Spleen (tissue), 7 donors: ENCODE results near the gene ZNF333.

Experiments used
- POLR2AphosphoS5 ChIP-seq, 3 donors: sonication (generic); formaldehyde crosslinking; IDR thresholded peaks; one replicate each; pipeline ENCODE4 v1.5.1; 2017; ENCODE audit warnings: antibody characterized with exemption in 3 of 3
- TF ChIP-seq, protein P1 (sequence below), 11 experiments: fragments of 200-600 bp in 7 of 11; fragments of 450-650 bp in 4 of 11; sonication (generic) in 4 of 11; IDR thresholded peaks in 8 of 11; conservative IDR thresholded peaks in 3 of 11; 1 replicate in 7 of 11; 2 replicates in 4 of 11; pipeline versions ENCODE4 v1.4.0 to v1.8.0; 2016 to 2021; ENCODE audit warnings: antibody characterized with exemption in 11 of 11, inconsistent platforms in 4 of 11, mild to moderate bottlenecking in 1 of 11
- donor health status: DM: no; HTN: no; CAD: no; lungs with moderate emphysema.
- donor health status: DM: no; HTN: no; CAD: no.
- donor health status: DM: no; HTN: no; CAD: no.

DNA sequence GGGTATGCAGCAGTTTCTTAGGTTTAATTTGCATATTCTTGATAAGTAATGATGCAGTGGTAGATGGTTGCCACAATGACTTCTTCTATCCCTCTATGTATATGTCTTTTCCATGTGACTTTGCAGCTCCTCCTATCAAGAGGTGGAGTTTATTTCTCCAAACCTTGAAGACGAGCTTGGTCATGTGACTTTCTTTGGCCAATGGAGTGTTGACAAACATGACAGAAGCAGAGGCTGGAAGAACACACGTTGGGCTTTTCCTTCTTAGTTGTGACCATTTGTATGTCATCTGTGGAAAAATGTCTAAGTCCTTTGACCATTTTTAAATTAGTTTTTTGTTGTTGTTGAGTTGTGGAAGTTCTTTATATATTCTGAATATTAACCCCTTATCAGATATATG, 32.3 kb downstream of the ZNF333 start:
- TF ChIP-seq, protein P1, sequence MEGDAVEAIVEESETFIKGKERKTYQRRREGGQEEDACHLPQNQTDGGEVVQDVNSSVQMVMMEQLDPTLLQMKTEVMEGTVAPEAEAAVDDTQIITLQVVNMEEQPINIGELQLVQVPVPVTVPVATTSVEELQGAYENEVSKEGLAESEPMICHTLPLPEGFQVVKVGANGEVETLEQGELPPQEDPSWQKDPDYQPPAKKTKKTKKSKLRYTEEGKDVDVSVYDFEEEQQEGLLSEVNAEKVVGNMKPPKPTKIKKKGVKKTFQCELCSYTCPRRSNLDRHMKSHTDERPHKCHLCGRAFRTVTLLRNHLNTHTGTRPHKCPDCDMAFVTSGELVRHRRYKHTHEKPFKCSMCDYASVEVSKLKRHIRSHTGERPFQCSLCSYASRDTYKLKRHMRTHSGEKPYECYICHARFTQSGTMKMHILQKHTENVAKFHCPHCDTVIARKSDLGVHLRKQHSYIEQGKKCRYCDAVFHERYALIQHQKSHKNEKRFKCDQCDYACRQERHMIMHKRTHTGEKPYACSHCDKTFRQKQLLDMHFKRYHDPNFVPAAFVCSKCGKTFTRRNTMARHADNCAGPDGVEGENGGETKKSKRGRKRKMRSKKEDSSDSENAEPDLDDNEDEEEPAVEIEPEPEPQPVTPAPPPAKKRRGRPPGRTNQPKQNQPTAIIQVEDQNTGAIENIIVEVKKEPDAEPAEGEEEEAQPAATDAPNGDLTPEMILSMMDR (IDR thresholded peaks at IDR 0.05 in 8 of 11, conservative IDR thresholded peaks at IDR 0.05 in 3 of 11): no peak
- TF ChIP-seq POLR2AphosphoS5 (IDR thresholded peaks at IDR 0.05): no peak
